Measurements from ENCODE around the gene NRM.
"Not testable (repeated sequence)": the region's sequence is repeated elsewhere in the genome, so short reads cannot be mapped to it uniquely, and the experiment has no call there.

NRM gene, protein sequence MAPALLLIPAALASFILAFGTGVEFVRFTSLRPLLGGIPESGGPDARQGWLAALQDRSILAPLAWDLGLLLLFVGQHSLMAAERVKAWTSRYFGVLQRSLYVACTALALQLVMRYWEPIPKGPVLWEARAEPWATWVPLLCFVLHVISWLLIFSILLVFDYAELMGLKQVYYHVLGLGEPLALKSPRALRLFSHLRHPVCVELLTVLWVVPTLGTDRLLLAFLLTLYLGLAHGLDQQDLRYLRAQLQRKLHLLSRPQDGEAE

DNA sequence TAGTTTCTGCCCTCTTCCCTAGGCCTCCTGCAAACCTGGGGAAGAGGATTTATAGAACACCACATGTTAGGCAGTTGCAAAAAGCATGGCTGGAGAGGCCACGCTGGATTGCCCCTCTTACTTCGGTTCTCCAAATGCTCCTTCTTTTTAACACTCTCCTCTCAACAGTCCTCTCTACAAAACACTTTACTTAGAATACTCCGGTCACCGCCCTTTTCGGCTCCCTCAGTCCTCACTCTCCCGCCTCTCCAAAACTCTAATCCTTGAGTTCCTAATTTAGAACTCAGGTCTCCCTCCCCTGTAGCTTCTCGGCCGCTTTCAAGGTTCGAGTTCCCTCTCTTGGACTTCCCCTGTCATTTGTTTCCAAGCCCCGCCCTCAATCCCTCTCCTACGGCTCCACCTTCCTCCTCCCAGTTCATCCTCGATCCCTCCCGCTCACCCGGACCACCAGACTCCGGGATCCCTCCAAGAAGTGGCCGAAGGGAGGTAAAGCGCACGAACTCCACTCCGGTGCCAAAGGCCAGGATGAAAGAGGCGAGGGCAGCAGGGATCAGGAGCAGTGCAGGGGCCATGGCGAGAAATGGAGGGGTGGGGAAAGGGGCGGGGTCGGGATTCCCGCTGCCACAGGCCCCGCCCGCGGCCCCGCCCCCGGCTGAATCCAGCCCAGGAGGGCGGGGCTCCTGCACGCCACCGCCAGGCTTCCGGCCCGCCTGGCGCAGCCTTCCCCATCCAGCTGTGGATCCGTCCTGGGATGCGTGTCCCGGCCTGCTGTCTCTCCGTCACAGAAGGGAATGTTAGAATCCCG is at the start of gene NRM:
NRM (minus strand) TSS at position 582 of the 805 bp plus-strand sequence; CDS start at position 572, 10 bp downstream.
- DNase-seq = peak; percentile 93

DNA sequence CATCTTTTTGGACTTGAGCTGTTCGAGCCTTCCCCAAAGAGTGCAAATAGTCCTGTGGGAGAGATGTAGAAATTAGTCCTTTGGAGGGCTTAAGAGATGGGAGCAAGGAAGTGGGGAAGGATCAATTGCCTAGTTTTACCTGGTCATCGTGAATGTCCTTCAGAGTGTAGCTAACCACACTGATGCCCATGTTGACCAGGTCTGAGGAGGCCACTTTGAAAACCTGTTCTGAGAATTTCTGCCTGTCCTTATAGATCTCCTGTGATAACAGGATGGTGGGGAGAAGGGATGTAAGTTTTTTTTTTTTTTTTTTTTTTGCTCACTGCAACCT is 49.7 kb upstream of the NRM start:
- DNase-seq = no peak

DNA sequence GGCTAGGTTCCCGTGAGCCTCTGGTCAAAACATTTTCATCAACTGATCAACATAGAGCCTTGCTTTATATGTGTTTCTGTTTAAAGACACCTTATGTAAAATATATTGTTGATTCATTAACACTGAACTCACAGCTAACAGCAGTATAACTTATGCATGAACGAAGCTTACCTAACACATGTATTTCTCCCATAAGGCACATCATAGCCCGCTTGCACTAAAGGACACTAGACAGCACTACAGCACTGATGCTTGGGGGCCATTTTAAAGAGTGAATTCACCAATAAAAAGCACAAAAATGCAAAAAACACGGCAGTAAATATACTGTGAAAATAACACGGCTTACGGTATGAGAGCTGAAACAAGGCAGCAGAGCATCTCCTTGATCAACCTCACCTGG is 47.7 kb upstream of the NRM start:
- DNase-seq = no peak

DNA sequence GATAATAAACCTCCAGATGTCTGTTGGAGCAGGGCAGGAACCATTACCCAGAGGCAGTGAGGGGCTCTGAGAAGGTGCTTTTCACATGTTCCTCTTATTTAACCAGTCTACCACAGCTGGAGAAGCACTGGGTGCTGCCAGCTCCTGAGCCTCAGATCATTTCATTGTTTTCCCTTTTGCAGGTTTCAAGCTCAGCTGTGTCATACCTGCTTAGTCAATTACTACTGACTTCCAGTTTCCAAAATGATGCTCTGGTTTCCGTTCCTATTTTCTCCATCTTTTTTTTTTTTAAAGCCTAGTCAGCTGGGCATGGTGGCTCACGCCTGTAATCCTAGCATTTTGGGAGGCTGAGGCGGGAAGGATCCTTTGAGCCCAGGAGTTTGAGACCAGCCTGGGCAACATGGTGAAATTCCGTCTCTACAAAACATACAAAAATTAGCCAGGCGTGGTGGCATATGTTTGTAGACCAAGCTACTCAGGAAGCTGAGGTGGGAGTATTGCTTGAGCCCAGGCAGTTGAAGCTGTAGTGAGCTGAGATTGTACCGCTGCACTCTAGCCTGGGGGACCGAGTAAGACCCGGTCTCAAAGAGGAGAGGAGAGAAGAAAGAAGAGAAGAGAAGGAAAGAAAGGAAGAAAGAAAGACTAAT is 45.0 kb upstream of the NRM start:
- DNase-seq = no peak

DNA sequence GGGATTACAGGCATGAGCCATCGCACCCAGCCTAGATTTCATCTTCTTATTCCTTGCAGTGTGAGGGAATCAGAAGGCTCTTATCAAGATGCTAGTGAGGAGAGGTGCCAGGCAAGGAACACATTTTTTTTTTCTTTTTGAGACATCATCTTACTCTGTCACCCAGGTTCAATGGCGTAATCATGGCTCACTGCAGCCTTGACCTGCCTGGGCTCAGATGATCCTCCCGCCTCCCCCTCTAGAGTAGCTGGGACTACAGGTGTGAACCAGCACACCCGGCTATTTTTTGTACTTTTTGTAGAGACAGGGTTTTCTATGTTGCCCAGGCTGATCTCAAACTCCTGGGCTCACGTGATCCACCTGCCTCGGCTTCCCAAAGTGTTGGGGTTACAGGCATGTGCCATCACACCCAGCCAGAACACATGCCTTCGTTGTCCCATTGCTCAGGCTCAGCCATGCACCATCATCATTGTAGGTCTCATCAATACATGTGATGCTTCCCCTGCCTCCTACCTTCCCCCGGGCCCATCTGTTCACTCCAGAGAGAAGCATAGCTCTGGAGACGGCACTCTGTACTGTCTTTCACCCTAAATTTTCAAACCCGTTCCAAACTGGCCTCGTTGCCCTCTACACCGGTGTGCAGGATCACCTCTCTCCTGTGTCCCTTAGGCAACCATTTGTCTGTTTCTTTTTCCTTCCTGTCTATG is 41.6 kb upstream of the NRM start:
- DNase-seq = no peak

DNA sequence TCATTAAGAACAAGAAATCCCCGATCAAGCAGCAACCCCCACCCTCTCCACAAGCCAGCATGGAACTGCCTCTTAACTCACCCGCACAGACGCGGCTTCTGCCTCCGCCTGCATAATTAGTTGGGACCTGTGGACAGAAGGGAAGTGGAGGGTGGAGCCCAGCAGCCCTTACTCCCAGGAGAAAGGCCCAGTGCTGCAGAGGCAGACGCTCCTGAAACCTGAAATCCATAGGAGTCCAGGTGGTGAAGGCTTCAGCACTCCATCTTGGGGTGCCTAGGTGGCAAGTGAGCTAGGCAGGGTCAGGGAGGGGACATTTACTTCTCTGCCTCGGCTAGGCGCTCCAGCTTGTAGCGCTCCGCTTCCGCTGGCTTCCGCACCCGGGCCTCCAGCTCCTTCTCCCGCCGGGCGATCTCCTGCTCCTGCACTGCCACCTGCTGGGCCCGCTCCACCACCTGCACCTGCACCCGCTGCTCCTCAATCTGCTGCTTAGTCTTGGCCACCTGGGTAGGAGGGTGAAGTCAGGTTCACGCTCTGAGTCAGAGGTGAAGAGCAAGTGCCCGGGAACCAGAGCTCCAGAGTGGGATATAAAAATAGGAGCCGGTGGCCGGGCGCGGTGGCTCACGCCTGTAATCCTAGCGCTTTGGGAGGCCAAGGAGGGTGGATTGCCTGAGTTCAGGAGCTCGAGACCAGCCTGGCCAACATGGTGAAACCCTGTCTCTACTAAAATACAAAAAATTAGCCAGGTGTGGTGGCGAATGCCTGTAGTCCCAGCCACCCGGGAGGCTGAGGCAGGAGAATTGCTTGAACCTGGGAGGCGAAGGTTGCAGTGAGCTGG is 40.0 kb upstream of the NRM start:
- peak; percentile 75 for DNase-seq

DNA sequence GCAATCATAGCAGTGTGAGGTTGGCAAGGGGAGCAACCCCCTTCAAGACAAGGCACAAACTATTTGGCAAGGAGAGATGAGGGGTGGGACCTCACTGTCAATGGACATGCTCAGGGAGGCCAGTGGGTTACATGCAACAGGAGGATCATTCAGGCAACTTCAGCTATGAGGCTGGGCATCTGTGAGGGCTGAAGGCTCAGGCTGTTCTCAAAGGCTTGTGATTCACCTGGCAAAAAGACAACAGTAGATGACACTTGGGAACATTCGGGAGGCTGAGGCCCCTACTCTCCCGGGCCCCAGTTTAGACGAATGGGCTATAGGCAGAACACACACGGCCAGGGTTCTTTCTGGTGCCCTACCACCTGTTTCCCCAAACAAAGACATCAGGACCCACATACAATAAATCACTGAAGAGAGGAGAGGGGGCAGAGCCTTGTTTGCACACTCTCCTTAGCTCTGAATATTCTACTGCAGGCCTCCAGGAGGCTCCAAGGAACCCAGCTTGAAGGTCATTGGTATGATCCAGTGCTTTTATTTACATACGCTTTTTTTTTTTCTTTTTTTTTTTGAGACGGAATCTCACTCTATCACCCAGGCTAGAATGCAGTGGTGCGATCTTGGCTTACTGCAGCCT is 37.3 kb upstream of the NRM start:
- no peak for DNase-seq

DNA sequence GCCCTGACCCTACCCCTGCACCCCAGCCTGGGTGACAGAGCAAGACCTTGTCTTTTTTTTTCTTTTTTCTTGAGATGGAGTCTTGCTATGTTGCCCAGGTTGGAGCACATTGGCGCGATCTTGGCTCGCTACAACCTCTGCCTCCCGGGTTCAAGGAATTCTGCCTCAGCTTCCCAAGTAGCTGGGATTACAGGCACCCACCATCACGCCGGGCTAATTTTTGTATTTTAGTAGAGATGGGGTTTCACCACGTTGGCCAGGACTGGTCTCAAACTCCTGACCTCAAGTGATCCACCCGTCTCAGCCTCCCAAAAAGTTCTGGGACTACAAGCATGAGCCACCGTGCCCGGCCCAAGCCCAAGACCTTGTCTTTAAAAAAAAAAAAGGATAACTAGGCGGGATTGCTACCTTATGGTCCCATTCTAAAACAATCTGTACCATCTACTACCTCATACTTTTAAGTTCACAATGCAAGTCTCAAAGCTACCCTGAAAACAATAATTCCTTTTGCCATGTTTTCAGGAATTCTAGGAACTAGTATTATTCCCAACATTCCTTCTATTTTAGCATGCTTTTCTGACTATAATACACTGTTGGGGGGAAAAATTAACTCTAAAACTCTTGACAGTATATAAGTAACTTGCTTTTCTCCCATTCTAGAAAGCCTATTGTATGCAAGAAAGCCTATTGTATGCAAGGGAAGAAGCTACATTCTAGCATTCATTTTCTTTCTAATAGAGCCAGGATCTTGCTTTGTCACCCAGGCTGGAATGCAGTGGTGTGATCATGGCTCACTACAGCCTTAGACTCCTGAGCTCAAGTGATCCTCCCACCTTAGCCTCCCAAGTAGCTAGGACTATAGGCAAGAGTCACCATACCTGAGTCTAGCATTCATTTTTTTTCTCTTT is 36.0 kb upstream of the NRM start:
- no peak for DNase-seq

DNA sequence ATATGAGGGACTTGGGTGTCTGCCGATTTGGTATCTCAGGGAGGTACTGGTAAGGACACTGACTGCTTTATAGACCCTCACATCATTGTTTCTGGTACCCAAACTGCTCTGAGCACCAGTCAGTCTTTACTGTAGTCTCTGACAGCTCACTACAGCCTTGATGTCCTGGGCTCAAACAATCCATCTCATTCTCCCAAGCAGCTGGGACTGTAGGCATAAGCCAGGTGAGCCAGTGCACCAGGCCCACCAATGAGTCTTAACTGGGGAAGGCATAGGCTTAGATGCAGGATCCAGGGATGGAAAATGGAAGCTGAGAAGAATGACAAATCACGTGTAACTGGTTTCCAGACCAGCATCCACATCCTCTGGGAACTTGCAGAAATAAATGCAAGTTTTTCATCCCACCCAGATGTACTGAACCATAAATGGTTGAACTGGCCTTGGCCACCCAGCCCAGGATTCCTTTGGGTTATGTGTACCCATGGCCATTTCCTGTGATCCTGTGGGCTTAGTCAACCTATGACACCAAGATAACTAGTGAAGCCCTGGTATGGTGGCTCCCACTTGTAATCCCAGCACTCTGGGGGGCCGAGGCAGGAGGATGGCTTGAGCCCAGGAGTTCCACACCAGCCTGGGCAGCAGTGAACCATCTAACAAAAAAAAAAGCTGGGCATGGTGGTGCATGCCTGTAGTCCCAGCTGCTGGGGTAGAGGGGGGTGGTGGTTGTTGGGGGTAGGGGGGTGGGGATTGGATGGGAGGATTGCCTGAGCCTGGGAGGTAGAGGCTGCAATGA is 35.1 kb upstream of the NRM start:
- no peak for DNase-seq

DNA sequence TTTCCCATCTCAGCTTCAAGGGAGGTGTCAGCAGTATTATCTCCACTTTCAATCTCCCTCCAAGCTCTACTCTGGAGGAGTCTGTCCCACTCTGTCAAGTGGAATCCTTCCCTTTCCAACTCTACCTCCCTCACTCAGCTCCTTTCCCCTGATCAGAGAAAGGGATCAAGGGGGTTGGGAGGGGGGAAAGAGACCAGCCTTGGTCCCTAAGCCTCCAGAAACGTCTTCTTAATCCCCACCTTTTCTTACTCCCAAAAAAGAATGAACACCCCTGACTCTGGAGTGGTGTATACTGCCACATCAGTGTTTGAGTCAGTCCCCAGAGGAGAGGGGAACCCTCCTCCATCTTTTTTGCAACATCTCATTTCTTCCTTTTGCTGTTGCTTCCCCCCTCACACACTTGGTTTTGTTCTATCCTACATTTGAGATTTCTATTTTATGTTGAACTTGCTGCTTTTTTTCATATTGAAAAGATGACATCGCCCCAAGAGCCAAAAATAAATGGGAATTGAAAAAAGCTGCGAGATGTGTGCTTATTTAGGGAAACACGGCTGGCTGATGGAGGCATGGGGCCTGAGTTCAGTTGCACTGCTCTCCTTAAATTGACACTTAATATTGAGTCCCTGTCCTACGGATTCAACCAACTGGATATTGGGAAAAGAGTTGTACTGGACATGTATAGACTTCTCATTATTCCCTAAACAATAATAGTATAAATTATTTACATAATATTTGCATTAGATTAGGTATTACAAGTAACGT is 34.3 kb upstream of the NRM start:
- DNase-seq = no peak

DNA sequence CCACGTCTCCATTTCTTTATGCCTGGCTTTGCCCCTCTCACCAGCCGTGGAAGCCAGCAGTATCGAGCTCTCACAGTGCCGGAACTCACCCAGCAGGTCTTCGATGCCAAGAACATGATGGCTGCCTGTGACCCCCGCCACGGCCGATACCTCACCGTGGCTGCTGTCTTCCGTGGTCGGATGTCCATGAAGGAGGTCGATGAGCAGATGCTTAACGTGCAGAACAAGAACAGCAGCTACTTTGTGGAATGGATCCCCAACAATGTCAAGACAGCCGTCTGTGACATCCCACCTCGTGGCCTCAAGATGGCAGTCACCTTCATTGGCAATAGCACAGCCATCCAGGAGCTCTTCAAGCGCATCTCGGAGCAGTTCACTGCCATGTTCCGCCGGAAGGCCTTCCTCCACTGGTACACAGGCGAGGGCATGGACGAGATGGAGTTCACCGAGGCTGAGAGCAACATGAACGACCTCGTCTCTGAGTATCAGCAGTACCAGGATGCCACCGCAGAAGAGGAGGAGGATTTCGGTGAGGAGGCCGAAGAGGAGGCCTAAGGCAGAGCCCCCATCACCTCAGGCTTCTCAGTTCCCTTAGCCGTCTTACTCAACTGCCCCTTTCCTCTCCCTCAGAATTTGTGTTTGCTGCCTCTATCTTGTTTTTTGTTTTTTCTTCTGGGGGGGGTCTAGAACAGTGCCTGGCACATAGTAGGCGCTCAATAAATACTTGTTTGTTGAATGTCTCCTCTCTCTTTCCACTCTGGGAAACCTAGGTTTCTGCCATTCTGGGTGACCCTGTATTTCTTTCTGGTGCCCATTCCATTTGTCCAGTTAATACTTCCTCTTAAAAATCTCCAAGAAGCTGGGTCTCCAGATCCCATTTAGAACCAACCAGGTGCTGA is 33.3 kb upstream of the NRM start:
- not testable (repeated sequence) for DNase-seq

DNA sequence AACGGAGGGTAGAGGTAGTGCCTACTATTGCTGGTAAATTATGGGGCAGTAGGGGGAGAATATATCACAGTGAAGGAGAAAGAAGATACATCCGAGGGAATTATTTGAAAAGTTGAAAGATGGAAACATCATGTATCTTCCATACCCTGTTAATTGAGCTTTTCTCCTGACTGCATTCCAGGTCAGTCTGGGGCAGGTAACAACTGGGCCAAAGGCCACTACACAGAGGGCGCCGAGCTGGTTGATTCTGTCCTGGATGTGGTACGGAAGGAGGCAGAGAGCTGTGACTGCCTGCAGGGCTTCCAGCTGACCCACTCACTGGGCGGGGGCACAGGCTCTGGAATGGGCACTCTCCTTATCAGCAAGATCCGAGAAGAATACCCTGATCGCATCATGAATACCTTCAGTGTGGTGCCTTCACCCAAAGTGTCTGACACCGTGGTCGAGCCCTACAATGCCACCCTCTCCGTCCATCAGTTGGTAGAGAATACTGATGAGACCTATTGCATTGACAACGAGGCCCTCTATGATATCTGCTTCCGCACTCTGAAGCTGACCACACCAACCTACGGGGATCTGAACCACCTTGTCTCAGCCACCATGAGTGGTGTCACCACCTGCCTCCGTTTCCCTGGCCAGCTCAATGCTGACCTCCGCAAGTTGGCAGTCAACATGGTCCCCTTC is 32.5 kb upstream of the NRM start:
- DNase-seq = not testable (repeated sequence)

DNA sequence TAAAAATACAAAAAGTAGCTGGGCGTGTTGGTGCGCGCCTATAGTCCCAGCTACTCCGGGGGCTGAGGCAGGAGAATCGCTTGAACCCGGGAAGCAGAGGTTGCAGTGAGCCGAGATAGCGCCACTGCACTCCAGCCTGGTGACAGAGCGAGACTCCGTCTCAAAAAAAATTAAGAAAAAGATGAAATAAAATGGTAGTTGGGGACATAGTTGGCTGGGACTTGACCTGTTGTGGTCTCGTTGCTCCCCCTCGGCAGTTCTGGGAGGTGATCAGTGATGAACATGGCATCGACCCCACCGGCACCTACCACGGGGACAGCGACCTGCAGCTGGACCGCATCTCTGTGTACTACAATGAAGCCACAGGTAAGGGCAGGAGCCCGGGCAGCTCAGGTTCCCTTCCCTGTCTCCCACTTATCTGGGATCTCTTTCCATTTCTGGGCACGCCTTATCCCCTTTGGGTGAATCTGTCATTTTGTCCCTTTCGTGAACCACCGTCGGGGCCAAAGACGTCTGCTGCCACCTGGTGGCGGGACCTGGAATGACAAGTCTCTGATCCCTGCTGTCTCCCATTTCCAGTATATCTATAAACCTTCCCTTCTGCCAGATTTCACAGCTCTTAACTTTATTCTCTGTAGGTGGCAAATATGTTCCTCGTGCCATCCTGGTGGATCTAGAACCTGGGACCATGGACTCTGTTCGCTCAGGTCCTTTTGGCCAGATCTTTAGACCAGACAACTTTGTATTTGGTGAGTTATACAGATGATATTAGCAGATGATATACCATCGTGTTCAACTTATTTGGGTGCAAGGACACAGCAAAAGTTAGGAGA is 31.7 kb upstream of the NRM start:
- peak; percentile 87 for DNase-seq

DNA sequence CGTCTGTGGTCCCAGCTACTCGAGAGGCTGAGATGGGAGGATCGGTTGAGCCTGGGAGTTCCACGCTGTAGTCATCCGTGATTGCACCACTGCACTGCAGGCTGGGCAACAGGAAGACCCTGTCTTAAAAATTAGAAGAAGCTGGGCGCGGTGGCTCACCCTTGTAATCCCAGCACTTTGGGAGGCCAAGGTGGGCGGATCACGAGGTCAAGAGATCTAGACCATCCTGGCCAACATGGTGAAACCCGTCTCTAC is 31.2 kb upstream of the NRM start:
- not testable (repeated sequence) for DNase-seq

DNA sequence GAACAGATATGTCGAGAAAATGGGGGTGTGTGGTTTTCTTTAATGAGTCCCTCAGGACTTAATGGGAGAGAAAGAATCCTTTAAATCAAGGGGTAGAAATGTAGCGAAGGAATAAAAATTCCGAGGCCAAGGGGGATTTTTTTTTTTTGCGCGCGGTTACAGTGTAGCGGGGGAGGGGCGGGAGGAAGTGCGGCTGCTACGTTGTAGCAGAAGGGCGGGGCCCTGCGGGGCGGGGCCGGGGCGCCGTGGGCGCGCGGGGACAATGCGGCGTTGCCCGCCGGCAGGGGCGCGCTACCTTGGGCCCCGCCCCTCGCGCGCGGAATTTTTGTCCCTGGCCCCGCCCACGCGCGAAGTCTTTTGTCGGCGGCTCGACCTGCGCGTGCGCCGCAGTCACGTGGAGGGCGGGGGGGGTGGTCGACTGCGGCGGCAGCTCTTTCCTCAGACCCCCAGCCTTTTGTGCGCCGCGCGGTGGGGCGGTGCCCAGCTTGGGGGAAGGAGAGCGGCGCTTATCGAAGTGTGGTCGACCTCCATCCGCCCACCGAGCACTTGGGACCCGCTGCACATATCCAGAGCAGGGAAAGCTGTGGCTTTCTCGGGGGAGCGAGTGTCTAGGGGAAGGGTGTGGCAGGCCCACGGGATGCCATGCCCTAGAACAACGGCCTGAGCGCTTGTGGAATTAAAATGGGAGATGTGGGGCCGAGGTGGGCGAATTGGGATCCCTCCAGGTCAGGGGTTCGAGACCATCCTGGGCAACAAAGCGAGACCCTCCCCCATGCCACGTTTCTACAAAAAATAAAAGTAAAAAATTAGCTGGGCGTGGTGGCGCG is 30.6 kb upstream of the NRM start:
- DNase-seq = peak; percentile 92

DNA sequence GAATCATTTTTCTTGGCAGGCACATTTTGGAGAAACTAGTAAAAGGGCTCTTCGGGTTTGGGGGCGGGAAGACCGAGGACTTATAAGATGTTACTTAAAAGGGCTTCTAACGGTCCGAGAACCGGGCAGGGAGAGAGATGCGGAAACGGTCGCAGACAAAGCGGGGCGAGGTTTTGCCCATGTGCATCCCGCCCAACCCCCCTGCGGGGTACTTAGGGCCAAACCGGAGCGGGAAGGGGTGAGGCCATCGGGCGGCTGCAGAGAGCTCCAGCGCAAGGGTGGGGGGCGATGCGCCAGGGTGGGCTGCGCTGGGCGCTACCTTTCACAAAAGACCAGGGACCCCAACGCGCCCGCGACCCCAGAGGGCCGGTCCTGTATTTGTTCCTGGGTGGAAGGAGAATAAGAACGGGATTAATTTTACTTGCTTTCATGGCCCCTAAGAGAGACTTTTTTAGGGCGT is 30.0 kb upstream of the NRM start:
- DNase-seq = peak; percentile 82
